ENCODE data around the gene SAPCD2.
A peak's percentile ranks its signal among the peaks of the same experiment; 100 is the strongest.
"Not testable (repeated sequence)": the region's sequence is repeated elsewhere in the genome, so short reads cannot be mapped to it uniquely, and the experiment has no call there.

The SAPCD2 gene, protein sequence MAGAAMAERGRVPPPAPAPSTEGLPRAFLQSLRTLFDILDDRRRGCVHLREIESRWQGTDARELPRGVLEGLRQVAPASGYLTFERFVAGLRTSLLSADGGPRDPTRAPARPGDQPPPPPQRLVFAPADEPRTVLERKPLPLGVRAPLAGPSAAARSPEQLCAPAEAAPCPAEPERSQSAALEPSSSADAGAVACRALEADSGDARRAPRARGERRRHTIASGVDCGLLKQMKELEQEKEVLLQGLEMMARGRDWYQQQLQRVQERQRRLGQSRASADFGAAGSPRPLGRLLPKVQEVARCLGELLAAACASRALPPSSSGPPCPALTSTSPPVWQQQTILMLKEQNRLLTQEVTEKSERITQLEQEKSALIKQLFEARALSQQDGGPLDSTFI

DNA sequence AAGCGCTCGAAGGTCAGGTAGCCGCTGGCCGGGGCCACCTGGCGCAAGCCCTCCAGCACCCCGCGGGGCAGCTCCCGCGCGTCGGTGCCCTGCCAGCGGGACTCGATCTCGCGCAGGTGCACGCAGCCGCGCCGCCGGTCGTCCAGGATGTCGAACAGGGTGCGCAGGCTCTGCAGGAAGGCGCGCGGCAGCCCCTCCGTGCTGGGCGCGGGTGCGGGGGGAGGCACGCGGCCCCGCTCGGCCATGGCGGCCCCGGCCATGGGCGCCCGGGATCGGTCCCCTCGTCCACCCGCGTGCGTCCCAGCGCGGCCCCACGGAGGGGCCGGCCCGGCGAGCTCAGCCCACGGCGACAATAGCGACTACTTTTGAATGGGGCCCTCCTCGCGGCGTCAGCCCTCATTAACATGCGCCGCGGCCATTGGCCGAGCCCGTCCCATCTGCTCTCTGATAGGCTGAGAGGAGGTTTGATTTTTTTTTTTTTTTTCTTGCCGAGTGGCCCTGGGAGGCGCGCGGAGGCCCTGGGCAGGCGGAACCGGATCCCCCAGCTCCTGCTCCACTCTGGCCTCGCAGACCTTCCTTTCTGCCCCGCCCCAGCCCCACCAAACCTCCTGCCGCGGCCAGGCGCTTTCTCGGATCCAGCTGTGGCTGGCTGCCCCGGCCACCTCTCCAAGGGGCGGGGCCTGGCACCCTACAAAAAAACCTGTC is at the start of gene SAPCD2:
Gene SAPCD2, minus strand, starts transcription at position 357 of the 705 bp plus-strand sequence. Its CDS starts 97 bp downstream, at position 260.
- DNase-seq (ENCODE audit: low spot score): peak; percentile 86

- DNase-seq (ENCODE audit: low spot score): not testable (repeated sequence)
Measured at GRCh38 chr9:137118092-137118603, 47.8 kb upstream of the SAPCD2 start.

GRCh38 chr9:137117269-137117731 is 46.9 kb upstream of the SAPCD2 start:
- DNase-seq (ENCODE audit: low spot score): no peak

- no peak for DNase-seq (ENCODE audit: low spot score)
Measured at GRCh38 chr9:137116728-137117127, 46.4 kb upstream of the SAPCD2 start.

- DNase-seq (ENCODE audit: low spot score): no peak
Measured at GRCh38 chr9:137116027-137116507, 45.7 kb upstream of the SAPCD2 start.

- DNase-seq (ENCODE audit: low spot score): no peak
Measured at GRCh38 chr9:137115394-137116026, 45.2 kb upstream of the SAPCD2 start.

DNA sequence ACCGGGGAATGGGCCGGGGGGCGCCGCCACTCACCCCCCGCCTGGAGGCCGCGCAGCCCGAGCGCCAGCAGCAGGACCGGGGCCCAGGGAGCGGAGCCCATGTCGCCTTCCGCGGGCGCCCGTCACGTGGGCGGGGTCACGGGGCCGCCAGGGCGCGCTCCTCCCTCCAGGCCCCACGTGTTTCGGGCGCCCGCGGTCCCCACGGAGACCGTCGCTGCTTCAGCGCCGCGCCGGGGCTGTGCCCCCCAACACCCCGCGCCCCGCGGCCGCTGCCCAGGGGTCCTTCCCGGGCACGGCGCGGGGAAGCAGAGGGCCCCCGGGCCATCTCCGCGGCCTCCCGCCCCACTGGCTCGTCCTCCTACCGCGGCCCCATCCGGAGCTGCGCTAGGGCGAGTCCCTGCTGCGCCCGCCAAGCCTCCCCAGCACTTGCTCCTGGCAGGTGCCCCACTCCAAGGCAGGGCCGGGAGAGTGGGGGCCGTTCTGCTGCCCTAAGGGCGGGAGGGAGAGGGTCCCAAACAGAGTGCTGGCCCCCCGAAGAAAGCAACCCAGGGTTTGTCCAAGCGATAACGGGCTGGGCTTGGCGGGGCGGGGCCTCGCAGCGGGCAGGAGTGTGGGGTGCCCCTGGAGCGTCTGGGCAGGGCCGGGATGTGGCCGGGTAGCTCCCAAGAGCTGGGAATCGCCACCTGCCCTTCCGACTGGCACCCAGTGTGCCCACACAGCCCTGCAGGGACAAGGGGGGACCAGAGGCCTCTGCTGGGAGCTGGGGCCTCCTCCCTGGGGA is 44.4 kb upstream of the SAPCD2 start, which contains the start of gene DPP7:
Gene DPP7, minus strand, starts transcription at position 121 of the 781 bp plus-strand sequence. Its CDS starts 20 bp downstream, at position 101.
- DNase-seq (ENCODE audit: low spot score): peak; percentile 40

GRCh38 chr9:137114220-137114612 is 43.9 kb upstream of the SAPCD2 start:
- no peak for DNase-seq (ENCODE audit: low spot score)

GRCh38 chr9:137113385-137114159 is 43.2 kb upstream of the SAPCD2 start:
- no peak for DNase-seq (ENCODE audit: low spot score)

DNA sequence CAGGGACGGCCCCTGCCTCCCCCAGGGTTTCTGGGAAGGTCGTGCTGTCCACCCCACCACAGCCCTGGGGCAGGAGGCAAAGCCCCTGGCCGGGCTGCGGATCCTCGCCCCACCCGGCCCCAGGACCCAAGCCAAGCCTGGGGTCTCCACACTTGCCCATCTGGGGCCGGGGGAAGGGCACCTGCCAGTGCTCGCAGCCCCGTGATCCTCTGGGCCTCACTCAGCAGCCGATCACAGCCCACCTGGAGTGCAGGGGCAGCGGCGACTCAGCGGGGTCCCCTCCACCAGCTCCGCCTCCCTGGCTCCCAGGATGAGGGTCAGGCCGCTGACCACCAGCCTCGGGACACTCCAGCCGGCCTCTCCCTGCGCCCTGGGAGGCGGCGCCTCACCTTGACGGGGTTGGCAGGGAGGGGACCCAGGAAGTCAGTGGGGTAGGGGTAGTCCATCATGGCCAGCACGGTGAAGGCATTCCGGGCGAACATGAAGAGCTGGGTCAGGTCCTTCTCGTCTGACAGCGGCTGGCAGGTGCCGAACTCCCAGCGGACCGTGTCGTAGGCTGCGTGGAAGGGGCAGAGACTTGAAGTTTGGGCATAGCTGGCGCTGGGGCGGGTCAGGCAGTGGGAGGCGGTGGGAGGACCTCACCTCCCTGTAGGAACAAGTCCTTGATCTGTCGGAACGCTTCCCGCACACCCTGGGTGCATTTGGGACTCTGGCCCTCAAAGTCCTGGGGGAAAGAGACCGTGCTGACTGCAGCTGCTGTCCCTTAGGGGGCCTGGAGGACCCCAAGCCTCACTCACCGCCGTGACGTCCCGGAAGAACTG is 42.4 kb upstream of the SAPCD2 start:
- no peak for DNase-seq (ENCODE audit: low spot score)

DNA sequence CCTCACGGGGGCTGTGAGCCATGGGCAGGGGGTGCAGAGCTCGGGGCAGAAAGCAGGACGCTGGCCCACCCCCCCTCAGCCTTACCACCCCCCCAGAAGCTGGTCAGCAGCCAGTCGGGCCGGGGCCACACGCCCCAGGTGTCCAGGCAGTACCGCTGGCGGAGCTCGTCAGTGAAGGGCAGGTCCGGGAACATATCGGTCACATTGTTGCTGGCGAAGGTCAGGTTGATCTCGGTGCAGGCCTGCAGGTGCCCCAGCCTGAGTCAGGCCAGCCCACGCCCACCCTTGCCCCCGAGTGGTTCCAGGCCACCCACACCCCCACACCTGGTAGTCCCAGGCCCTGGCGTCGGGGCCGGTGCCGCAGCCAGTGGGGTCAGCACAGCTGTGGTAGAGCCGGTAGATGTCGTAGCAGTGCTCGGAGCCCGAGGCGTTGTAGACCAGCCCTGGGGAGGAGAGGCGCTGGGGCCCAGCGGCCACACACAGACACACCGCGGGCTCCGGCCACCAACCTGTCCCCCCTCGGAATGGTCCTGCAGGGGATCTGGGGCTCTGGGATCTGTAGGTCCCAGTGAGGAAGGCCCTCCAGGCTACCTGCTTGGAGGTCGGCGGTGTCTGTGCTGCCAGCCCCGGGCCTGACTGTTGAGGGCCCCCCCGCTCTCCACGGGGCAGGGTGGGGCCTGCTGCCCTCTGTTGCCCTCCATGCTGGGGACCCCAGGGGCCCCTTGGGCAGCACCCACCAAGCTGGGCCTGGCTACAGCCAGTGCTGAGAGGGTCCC is 41.6 kb upstream of the SAPCD2 start:
- DNase-seq (ENCODE audit: low spot score): no peak

DNA sequence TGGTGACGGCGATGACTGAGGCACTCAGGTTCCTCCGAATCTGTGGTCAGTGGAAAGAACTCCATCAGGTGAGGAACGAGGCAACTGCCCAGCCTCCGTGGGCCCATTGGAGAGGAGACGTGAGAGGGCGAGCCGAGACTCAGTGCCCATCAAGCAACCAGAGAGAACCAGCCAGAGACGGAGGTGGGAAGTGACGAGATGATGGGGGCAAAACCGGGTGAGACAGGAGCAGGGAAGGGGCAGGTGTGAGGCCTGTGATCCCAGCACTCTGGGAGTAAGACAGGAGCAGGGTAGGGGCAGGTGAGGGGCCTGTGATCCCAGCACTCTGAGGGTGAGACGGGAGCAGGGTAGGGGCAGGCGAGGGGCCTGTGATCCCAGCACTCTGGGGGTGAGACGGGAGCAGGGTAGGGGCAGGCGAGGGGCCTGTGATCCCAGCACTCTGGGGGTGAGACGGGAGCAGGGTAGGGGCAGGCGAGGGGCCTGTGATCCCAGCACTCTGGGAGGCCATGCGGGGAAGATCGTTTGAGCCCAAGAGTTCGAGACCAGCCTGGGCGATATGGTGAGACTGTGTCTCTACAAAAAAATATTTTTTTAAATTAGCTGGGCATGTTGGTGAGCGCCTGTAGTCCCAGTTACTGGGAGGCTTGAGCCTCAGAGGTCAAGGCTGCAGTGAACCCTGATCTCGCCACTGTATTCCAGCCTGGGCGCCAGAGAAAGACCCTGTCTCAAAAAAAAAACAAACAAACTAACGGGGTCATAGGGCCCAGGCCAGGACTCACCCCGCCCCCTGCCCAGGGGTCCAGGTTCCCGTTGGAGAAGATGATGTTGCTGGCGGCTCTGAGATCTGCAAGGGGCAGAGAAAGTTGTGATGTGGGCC is 40.8 kb upstream of the SAPCD2 start:
- DNase-seq (ENCODE audit: low spot score): no peak

DNA sequence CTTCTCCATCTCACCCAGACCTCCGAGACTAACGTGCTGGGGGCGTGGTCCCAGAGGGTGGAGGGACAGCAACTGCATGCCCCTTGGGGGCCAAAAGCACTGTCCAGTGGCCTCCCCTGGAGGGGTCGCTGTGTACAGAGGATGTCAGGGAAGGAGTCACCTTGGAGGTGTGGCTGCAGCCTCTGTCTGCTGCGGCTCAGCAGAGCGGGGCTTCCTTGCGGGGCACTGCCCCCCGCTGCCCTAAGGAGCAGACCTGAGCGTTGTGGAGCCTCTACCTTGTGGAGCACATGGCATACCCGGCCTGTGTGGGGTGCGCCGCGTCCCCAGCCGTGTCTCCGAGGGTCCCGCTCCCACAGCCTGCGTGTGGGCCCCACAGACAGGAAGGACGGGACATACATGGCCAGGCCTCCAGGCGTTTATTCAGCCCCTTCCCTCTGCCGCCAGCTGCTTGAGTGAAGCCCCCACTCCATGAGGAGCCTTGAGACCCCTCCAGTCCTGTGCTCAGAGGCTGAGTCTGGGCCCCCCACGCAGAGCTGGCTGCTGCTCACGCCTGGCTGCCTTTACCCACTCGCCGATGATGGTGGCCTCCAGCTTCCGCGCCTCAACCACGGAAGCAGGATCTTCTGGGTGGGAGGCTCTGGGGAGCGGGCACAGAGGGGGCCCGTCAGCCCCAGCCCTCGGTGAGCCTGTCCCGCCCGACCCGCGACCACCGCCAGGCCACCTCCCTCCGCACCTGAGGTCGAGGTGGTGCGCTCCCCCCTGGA is 40.0 kb upstream of the SAPCD2 start:
- DNase-seq (ENCODE audit: low spot score): no peak

DNA sequence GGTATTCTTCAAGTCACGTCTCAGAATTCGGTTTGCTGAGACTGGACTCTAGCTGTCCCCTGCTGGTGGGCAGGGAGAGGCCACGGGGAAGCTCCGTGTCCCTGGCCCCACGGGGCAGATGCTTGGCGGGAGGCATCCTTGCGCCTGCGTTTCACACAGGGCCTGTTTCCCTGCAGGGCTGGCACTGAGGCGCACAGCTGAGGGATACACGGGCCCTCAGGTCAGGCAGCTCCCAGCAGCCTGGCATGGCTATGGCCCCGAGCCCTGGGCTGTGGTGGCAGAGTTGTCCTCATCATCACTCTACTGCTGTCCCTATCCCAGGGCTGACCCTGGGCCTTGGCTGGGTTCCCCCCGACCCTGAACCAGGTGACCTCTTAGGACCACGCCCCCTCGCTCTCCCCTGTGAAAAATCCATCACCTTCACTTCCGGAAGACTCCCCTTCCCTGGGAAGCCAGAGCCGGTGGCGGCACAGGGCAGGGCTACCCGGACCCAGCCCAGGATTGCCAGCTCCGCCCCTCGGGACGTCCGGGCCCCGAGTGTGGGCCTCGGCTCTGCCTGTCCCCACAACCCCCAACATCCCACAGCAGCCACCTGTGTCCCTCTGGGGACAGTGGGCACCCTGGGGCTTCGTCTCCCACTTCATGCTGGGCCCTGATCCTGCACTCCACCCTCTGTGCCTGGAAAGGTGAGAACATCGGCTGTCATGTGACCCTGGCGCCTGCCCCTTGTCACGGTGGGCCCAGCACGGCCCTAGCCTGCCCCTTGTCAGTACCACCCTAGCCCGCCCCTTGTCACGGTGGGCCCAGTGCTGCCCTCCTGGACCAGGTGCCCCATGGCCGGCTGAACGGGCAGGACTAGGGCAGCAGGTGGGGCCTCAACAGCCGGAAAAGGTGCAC is 39.1 kb upstream of the SAPCD2 start:
- no peak for DNase-seq (ENCODE audit: low spot score)

GRCh38 chr9:137108608-137109249 is 38.4 kb upstream of the SAPCD2 start:
- no peak for DNase-seq (ENCODE audit: low spot score)

DNA sequence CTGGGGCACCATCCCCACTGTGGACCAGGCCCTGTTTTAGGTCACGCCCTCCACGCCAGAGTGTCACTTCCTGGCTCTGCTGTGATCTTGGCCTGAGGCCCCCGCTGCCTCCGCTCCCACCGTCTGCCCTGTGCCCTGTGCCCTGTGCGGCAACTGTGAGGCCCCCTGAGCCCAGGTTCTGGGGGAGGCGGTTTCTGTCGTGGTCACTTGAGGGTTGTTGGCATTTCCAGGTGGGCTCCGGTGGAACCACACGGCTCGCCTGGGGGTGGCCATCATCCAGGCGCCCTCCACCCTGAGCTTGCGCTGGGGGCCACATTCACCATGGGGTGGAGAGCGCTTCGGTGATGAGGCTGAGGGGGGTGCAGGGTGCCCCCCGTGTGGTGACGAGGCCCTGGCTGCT is 37.6 kb upstream of the SAPCD2 start:
- no peak for DNase-seq (ENCODE audit: low spot score)
